Ovary (tissue), 3 donors: ENCODE data around the gene FAM13C.

ENCODE experiments used
- CTCF ChIP-seq, 3 donors: fragments of 450-650 bp in 2 of 3; fragments of 200-600 bp in 1 of 3; IDR thresholded peaks; one replicate each; pipeline versions ENCODE4 v1.5.1 to v1.8.0; 2016 to 2022; ENCODE audit warnings: antibody characterized with exemption in 3 of 3, mild to moderate bottlenecking in 1 of 3
- POLR2A ChIP-seq: fragments of 450-650 bp; IDR thresholded peaks from one replicate; pipeline ENCODE4 v1.6.1; 2017; ENCODE audit warnings: antibody characterized with exemption, mild to moderate bottlenecking, moderate library complexity
- donor health status: DM: no; HTN: no; CAD: no.

GRCh38 chr10:59214160-59214559 lies 148.2 kb downstream of the FAM13C start:
- no peak for TF ChIP-seq CTCF (IDR thresholded peaks at IDR 0.05)
- TF ChIP-seq POLR2A = no peak
